ENCODE results near the gene APBB1. TPM values are rescaled to one million over a fixed set of nuclear protein-coding genes. Genes with fewer than 3 reads are reported as not detected.
A peak's percentile ranks its signal among the peaks of the same experiment; 100 is the strongest.

The APBB1 gene
- total RNA-seq, 1 experiment from 2014 or later: 12.4 TPM

- ChIA-PET POLR2A (no interaction called here), RAD21 (ENCODE audit: low non-redundant PET in 1 of 2, low total read pairs in 2 of 2, uncharacterized antibody in 2 of 2, unreplicated experiment in 2 of 2) (no interaction called here), CTCF (interaction anchor here (1.6 kb wide), 1 partner anchor 53 kb away, joined by 6 read pairs; no protein-coding TSS in a partner anchor)
- H3K27me3 ChIP-seq (ENCODE audit: insufficient read depth, low read length): no peaks in the 10 kb centered on the region
- H3K9ac ChIP-seq (ENCODE audit: low read length): no peak overlapping the region
- H3K9me3 ChIP-seq (ENCODE audit: control insufficient read depth in 1 of 2, insufficient read depth in 1 of 2, low read depth in 1 of 2, low read length in 2 of 2): no peaks in the 10 kb centered on the region
- TF ChIP-seq YY1 (IDR thresholded peaks at IDR 0.05; ENCODE audit: extremely low read depth, insufficient replicate concordance, low read depth, low read length): no peak
- TF ChIP-seq POLR2AphosphoS5 (IDR thresholded peaks at IDR 0.05; ENCODE audit: low read depth, low read length): no peak
- peak; percentile 66 for TF ChIP-seq JUND (IDR thresholded peaks at IDR 0.05)
- no peak for TF ChIP-seq EGR1 (IDR thresholded peaks at IDR 0.05; ENCODE audit: low read depth)
- TF ChIP-seq, protein P1, sequence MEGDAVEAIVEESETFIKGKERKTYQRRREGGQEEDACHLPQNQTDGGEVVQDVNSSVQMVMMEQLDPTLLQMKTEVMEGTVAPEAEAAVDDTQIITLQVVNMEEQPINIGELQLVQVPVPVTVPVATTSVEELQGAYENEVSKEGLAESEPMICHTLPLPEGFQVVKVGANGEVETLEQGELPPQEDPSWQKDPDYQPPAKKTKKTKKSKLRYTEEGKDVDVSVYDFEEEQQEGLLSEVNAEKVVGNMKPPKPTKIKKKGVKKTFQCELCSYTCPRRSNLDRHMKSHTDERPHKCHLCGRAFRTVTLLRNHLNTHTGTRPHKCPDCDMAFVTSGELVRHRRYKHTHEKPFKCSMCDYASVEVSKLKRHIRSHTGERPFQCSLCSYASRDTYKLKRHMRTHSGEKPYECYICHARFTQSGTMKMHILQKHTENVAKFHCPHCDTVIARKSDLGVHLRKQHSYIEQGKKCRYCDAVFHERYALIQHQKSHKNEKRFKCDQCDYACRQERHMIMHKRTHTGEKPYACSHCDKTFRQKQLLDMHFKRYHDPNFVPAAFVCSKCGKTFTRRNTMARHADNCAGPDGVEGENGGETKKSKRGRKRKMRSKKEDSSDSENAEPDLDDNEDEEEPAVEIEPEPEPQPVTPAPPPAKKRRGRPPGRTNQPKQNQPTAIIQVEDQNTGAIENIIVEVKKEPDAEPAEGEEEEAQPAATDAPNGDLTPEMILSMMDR (IDR thresholded peaks at IDR 0.05 in 2 of 3, conservative IDR thresholded peaks at IDR 0.05 in 1 of 3; ENCODE audit: borderline replicate concordance in 1 of 3, insufficient read depth in 1 of 3, low read depth in 2 of 3, low read length in 2 of 3): no peak
- TF ChIP-seq, protein P2, sequence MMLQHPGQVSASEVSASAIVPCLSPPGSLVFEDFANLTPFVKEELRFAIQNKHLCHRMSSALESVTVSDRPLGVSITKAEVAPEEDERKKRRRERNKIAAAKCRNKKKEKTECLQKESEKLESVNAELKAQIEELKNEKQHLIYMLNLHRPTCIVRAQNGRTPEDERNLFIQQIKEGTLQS (IDR thresholded peaks at IDR 0.05): no peak
- peak; percentile 55; the same call in 1 of the 2 replicates for TF ChIP-seq CBX3 (IDR thresholded peaks at IDR 0.05; ENCODE audit: low read depth)
- no peak for TF ChIP-seq ELF1 (IDR thresholded peaks at IDR 0.05; ENCODE audit: borderline replicate concordance, low read depth)
- peak; percentile 68 for TF ChIP-seq FOSL1 (IDR thresholded peaks at IDR 0.05; ENCODE audit: low read depth)
- TF ChIP-seq SP1 (IDR thresholded peaks at IDR 0.05; ENCODE audit: low read depth): peak; percentile 24; the same call in 1 of the 2 replicates
- TF ChIP-seq TCF7L2 (IDR thresholded peaks at IDR 0.05; ENCODE audit: borderline replicate concordance, extremely low read depth, insufficient read depth, insufficient read length): no peak
- no peak for TF ChIP-seq ZFX (IDR thresholded peaks at IDR 0.05)
- peak; percentile 16; the same call in 1 of the 2 replicates for TF ChIP-seq CEBPB (IDR thresholded peaks at IDR 0.05; ENCODE audit: low read depth)
- TF ChIP-seq EZH2 (IDR thresholded peaks at IDR 0.05): no peak
- TF ChIP-seq ZNF274 (IDR thresholded peaks at IDR 0.05; ENCODE audit: low read depth, low read length): no peak
- DNase-seq (ENCODE audit: low read depth, low spot score) (peak; percentile 46), ATAC-seq (peak; percentile 88)
- H3K79me2 ChIP-seq (ENCODE audit: insufficient read depth, low read length): no peaks in the 10 kb centered on the region
- H3K4me3 ChIP-seq (replicated peaks in 1 of 2; ENCODE audit: low read depth in 1 of 2, low read length in 2 of 2): no peak overlapping the region
- H4K20me1 ChIP-seq (ENCODE audit: insufficient read depth): no peaks in the 10 kb centered on the region
- intact Hi-C loops (cut with micrococcal nuclease): no loop called here
- peak overlapping the region; percentile 49 for H3K4me2 ChIP-seq (ENCODE audit: low read length)
- H3K36me3 ChIP-seq (ENCODE audit: control insufficient read depth in 1 of 2, insufficient read depth in 2 of 2, low read length in 2 of 2): no peaks in the 10 kb centered on the region
- H2AFZ ChIP-seq (ENCODE audit: low read depth, low read length, poor library complexity, severe bottlenecking): no peak overlapping the region
- BruUV-seq (replicated peaks): no TSS peak
- no peak overlapping the region for H3K27ac ChIP-seq (ENCODE audit: low read depth, low read length)
- H3K4me1 ChIP-seq (ENCODE audit: control insufficient read depth in 1 of 2, insufficient read depth in 2 of 2, low read length in 2 of 2): peaks cover 14 to 20% of the 10 kb centered on the region in 2 experiments
- no peaks in the 10 kb centered on the region for H3K9me2 ChIP-seq (ENCODE audit: insufficient read depth)
Observed at GRCh38 chr11:6431861-6432260, 13.0 kb upstream of the APBB1 start.

Measured in HCT116 (cell line).